GM12872 (cell line): Measurements from ENCODE around the gene PARD3B.

Source experiments
- CTCF ChIP-seq: IDR thresholded peaks from 3 replicates; pipeline ENCODE4 v1.5.1; 2011; ENCODE audit warnings: low read depth, mild to moderate bottlenecking, low read length, moderate library complexity; ENCODE audit not compliant: insufficient read depth

Gene PARD3B

GRCh38 chr2:204909791-204910190, 364.5 kb downstream of the PARD3B start:
- TF ChIP-seq CTCF, result no peak

GRCh38 chr2:204913312-204913711, 368.0 kb downstream of the PARD3B start:
- TF ChIP-seq CTCF, result no peak

GRCh38 chr2:204913854-204914464, 368.7 kb downstream of the PARD3B start:
- TF ChIP-seq CTCF, result no peak

GRCh38 chr2:204914708-204915107, 369.4 kb downstream of the PARD3B start:
- no peak for TF ChIP-seq CTCF

GRCh38 chr2:204917089-204917701, 371.9 kb downstream of the PARD3B start:
- no peak for TF ChIP-seq CTCF

- no peak for TF ChIP-seq CTCF
Observed at GRCh38 chr2:204920776-204921175, 375.5 kb downstream of the PARD3B start.

- TF ChIP-seq CTCF, result no peak
Observed at GRCh38 chr2:204923957-204924356, 378.7 kb downstream of the PARD3B start.
